ENCODE measurements around the gene SETD7.

SETD7 gene

GRCh38 chr4:139562067-139562684 lies 6.2 kb upstream of the SETD7 start:
- no peak for TF ChIP-seq CTCF (IDR thresholded peaks at IDR 0.05; ENCODE audit: low read depth, low read length)

DNA sequence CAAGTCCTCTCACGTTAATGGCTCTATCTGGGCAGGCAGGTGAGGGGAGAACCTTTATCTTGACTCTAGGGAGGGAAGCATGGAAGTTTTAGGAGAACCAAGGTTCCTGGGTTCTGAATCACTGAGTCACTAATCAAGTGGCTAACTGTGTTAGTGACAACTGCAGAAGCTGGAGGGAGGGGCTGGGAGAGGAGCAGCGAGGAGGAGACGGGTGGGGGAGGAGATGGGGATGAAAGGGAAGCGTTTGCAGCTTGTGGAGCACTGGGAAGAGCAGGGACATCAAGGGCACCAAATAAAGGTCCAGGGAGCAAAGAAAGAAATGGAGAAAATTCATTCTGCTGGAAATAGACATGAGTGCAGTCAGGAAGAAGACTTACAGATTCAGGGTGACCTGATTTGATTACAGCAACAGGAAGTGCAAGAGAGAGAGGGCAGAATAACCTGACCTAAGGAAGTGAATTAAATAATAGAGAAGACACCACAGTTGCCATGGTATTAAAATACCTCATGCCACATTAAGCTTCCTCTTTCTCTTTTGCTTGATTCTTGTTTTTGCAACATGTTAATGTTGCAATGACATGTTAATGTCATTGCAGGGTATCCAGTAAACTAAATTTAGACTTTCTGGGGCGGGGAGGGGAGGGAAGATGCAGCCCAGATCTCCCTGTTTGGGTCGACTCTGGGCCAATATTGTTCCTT lies 4.5 kb upstream of the SETD7 start:
- H3K4me3 ChIP-seq (ENCODE audit: low read depth, low read length), result no peak overlapping the region

More at GRCh38 chr4:139562067-139562684, 6.2 kb upstream of the SETD7 start:
- H3K4me3 ChIP-seq (ENCODE audit: low read depth, low read length), result no peak overlapping the region

DNA sequence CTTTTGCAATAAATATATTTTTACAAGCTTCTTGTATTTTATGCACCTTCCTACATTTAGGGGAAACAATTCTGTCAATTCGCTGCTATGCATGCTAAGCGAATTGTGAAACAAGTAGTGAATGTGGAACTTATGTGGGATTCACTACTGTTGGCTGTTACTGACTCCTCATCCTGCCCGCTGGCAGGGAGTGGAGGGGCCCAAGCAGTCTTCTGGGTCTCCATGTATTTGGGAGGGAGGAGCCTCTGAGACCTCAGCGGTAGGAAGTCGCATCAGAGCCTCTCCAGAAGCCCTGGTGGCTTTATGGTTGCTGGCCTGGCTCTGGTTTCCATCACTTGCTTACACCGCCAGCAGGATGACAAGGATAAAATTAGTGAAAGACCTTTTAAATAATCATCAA lies 3.7 kb upstream of the SETD7 start:
- H3K4me3 ChIP-seq (ENCODE audit: low read depth, low read length), result no peak overlapping the region

More for the DNA sequence above, 4.5 kb upstream of the SETD7 start:
- TF ChIP-seq CTCF (IDR thresholded peaks at IDR 0.05; ENCODE audit: low read depth, low read length), result no peak

GRCh38 chr4:139559089-139559479 lies 3.1 kb upstream of the SETD7 start:
- TF ChIP-seq CTCF (IDR thresholded peaks at IDR 0.05; ENCODE audit: low read depth, low read length), result no peak
- no peak overlapping the region for H3K4me3 ChIP-seq (ENCODE audit: low read depth, low read length)

More for the DNA sequence above, 3.7 kb upstream of the SETD7 start:
- TF ChIP-seq CTCF (IDR thresholded peaks at IDR 0.05; ENCODE audit: low read depth, low read length), result no peak

- no peak for TF ChIP-seq CTCF (IDR thresholded peaks at IDR 0.05; ENCODE audit: low read depth, low read length)
- no peak overlapping the region for H3K4me3 ChIP-seq (ENCODE audit: low read depth, low read length)
Measured at GRCh38 chr4:139558235-139559088, 2.4 kb upstream of the SETD7 start.

- H3K4me3 ChIP-seq (ENCODE audit: low read depth, low read length), result peak overlapping the region; percentile 78
Measured at GRCh38 chr4:139557556-139558110, 1.6 kb upstream of the SETD7 start.

More at GRCh38 chr4:139557556-139558110, 1.6 kb upstream of the SETD7 start:
- no peak for TF ChIP-seq CTCF (IDR thresholded peaks at IDR 0.05; ENCODE audit: low read depth, low read length)

Measured in WI38 (cell line).